NB4 (cell line): ENCODE results near the gene SPACA7.

Source experiments
- CTCF ChIP-seq: IDR thresholded peaks from one replicate; pipeline ENCODE4 v1.5.1; 2012; ENCODE audit warnings: low read depth, low read length
- MYC ChIP-seq: IDR thresholded peaks from 2 replicates; pipeline ENCODE4 v1.6.1; 2011; ENCODE audit warnings: low read depth, low read length
- POLR2A ChIP-seq: IDR thresholded peaks from 2 replicates; pipeline ENCODE4 v1.6.1; 2011; ENCODE audit warnings: mild to moderate bottlenecking; ENCODE audit not compliant: insufficient read length; ENCODE audit errors: extremely low read depth

GRCh38 chr13:112366907-112367646 lies 9.1 kb upstream of the SPACA7 start:
- TF ChIP-seq CTCF (no peak), POLR2A (no peak), MYC (no peak)
